ENCODE measurements around the gene NAGA.

NAGA gene

GRCh38 chr22:42039271-42039670 lies 31.3 kb downstream of the NAGA start:
- DNase-seq (ENCODE audit: low spot score) = no peak

DNA sequence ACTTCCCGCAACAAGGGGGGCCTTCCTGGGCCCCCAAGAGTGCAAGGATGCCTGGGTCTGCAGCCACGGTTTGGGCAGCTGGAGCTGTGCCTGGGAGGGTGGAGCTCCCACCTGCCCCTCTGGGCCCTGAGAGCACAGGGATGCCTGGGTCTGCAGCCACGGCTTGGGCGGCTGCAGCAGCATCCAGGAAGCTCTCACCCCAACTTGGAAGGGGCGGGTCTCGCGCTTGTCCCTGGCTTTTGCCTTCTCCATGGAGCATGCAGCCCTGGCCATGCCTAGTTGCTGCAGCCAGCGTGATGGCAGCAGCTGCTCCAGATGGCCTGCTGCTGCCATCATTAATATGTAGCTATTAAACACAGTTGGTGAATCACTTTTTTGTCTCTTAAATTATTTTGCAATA lies 35.4 kb downstream of the NAGA start:
- DNase-seq (ENCODE audit: low spot score) = no peak

- no peak for DNase-seq (ENCODE audit: low spot score)
These were observed 37.1 kb downstream of the NAGA start for GRCh38 chr22:42033263-42034181.

GRCh38 chr22:42026705-42027104 lies 43.9 kb downstream of the NAGA start:
- no peak for DNase-seq (ENCODE audit: low spot score)

DNA sequence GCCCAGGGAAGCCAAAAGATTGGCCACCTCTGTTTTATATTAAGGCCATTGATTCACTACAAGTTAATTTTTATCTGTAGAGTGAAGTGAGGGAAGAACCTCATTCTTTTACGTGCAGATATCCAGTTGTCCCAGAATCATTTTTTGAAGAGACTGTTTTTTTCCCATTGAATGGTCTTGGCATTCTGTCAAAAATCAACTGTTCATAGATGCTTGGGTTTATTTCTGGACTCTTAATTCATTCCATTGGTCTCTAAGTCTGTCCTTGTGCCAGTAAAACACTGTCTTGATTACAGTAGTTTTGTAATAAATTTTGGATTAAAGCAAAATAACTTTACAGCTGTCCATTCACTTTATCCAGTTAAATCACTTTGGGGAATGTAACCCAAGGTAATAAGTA lies 45.2 kb downstream of the NAGA start:
- DNase-seq (ENCODE audit: low spot score) = no peak

DNA sequence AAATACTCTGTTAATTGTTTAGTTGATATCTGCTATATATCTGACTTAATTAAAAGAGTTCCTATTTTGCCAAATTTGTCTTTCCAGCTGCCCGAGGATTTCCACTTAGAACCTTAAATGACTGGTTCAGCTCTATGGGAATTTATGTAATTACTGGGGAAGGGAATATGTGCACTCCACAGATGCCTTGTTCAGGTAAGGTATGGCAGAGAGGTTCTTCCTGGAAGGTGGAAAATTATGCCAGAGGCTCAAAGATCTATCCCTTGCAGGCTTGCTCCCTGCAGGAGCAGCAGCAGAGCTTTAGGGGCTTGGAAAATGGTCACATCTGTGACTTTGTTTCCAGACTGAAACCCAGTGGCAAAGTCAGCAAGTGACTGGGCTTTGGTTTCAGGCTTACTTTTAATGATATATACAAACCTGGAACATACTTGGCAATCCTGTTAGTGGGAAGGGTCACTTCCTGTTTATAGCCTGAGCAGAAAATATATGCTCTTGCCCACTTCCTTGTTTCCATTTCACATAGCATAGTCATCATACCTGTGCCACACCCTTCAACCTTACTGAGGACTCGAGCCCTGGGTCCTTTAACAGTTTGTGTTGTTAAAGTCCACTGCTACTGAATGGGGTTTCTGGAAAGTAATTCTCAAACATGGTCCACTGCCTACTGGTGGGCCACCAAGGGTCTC lies 48.3 kb downstream of the NAGA start:
- no peak for DNase-seq (ENCODE audit: low spot score)

GRCh38 chr22:42021571-42021970 lies 49.0 kb downstream of the NAGA start:
- no peak for DNase-seq (ENCODE audit: low spot score)

- DNase-seq (ENCODE audit: low spot score) = no peak
These were observed 52.4 kb downstream of the NAGA start for GRCh38 chr22:42018224-42018623.

- DNase-seq (ENCODE audit: low spot score) = no peak
These were observed 54.5 kb downstream of the NAGA start for GRCh38 chr22:42016111-42016510.

- no peak for DNase-seq (ENCODE audit: low spot score)
These were observed 57.2 kb downstream of the NAGA start for GRCh38 chr22:42013385-42013784.

DNA sequence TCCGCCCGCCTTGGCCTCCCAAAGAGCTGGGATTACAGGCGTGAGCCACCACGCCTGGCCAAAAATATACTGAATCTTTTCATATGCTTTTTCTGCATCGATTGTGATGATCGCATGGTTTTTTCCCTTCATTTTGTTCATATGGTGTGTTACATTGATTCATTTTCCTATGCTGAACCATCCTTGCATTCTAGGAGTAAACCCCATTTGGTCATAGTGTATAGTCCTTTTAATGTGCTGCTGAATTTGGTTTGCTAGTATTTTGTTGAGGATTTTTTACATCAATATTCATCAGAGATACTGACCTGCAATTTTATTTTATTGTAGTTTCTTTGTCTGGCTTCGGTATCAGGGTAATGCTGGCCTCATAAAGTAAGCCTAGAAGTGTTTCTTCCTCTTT lies 59.8 kb downstream of the NAGA start:
- no peak for DNase-seq (ENCODE audit: low spot score)
